HL-60 (cell line): ENCODE measurements around the gene SLCO4A1.

ENCODE experiments used
- DNase-seq, 2 experiments: peaks; one replicate each; pipeline ENCODE4 v3.0.0-alpha.2; 2010 to 2020; ENCODE audit warnings: low read depth in 1 of 2, low spot score in 1 of 2
- H3K27ac ChIP-seq: fragments of 250-450 bp; sonication (Bioruptor Pico); replicated peaks from 2 replicates; pipeline ENCODE4 v1.5.1; 2020; ENCODE audit warnings: mild to moderate bottlenecking, moderate library complexity
- H3K27me3 ChIP-seq: fragments of 250-450 bp; sonication (Bioruptor Pico); 2 replicates; pipeline ENCODE4 v1.5.1; 2021; ENCODE audit warnings: mild to moderate bottlenecking, moderate library complexity; ENCODE audit not compliant: insufficient read depth, poor library complexity, severe bottlenecking
- H3K4me3 ChIP-seq: replicated peaks from 2 replicates; pipeline ENCODE4 v1.5.1; 2011; ENCODE audit warnings: mild to moderate bottlenecking, control low read depth, low read length; ENCODE audit not compliant: insufficient read depth
- GABPA ChIP-seq: IDR thresholded peaks from 2 replicates; pipeline ENCODE4 v1.6.1; 2012; ENCODE audit warnings: low read depth
- POLR2AphosphoS5 ChIP-seq: IDR thresholded peaks from 2 replicates; pipeline ENCODE4 v1.6.1; 2012; ENCODE audit warnings: low read depth
- SPI1 ChIP-seq: IDR thresholded peaks from 2 replicates; pipeline ENCODE4 v1.6.1; 2012; ENCODE audit warnings: low read depth, mild to moderate bottlenecking, borderline replicate concordance
- TF ChIP-seq, protein P1 (sequence below): IDR thresholded peaks from one replicate; pipeline ENCODE4 v1.5.1; 2011; ENCODE audit warnings: low read length, control low read depth, inconsistent platforms; ENCODE audit not compliant: insufficient read depth
- TF ChIP-seq, protein P2 (sequence below): IDR thresholded peaks from 2 replicates; pipeline ENCODE4 v1.6.1; 2012; ENCODE audit warnings: low read depth; ENCODE audit not compliant: insufficient replicate concordance

SLCO4A1 gene

DNA sequence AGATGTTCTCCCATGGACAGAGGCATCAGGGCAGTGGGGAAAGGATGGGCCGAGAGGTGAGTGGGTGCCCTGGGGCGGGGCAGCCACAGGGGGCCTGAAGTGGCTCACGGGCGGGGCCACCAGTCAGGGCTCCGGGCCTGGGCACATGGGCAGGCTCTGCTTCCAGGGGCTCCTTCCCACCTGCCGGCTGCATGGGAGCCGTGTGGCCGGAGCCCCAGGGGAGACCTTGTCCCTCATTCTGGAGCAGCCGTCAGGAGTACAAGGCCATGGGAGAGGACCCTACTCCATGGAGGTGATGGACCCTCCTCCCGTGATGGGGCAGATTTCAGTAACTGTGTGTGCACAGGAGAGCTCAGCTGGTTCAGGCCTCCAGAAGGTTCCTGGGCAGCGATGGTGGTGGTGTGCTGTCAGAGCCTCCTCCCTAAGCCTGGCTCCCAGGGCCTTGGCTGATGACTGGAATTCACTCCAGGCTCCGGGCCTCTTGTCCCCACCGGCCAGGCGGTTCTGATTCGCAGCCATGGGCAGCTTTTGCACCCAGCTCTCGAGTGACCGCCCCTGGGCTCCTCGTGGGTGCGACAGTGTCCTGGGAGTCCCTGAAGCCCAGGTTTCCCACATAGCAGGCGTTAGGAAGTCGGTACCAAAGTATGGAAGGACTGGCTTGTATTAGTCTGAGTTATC, 6.2 kb downstream of the SLCO4A1 start:
- TF ChIP-seq, protein P1, sequence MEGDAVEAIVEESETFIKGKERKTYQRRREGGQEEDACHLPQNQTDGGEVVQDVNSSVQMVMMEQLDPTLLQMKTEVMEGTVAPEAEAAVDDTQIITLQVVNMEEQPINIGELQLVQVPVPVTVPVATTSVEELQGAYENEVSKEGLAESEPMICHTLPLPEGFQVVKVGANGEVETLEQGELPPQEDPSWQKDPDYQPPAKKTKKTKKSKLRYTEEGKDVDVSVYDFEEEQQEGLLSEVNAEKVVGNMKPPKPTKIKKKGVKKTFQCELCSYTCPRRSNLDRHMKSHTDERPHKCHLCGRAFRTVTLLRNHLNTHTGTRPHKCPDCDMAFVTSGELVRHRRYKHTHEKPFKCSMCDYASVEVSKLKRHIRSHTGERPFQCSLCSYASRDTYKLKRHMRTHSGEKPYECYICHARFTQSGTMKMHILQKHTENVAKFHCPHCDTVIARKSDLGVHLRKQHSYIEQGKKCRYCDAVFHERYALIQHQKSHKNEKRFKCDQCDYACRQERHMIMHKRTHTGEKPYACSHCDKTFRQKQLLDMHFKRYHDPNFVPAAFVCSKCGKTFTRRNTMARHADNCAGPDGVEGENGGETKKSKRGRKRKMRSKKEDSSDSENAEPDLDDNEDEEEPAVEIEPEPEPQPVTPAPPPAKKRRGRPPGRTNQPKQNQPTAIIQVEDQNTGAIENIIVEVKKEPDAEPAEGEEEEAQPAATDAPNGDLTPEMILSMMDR = no peak
- TF ChIP-seq, protein P2, sequence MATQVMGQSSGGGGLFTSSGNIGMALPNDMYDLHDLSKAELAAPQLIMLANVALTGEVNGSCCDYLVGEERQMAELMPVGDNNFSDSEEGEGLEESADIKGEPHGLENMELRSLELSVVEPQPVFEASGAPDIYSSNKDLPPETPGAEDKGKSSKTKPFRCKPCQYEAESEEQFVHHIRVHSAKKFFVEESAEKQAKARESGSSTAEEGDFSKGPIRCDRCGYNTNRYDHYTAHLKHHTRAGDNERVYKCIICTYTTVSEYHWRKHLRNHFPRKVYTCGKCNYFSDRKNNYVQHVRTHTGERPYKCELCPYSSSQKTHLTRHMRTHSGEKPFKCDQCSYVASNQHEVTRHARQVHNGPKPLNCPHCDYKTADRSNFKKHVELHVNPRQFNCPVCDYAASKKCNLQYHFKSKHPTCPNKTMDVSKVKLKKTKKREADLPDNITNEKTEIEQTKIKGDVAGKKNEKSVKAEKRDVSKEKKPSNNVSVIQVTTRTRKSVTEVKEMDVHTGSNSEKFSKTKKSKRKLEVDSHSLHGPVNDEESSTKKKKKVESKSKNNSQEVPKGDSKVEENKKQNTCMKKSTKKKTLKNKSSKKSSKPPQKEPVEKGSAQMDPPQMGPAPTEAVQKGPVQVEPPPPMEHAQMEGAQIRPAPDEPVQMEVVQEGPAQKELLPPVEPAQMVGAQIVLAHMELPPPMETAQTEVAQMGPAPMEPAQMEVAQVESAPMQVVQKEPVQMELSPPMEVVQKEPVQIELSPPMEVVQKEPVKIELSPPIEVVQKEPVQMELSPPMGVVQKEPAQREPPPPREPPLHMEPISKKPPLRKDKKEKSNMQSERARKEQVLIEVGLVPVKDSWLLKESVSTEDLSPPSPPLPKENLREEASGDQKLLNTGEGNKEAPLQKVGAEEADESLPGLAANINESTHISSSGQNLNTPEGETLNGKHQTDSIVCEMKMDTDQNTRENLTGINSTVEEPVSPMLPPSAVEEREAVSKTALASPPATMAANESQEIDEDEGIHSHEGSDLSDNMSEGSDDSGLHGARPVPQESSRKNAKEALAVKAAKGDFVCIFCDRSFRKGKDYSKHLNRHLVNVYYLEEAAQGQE = no peak
- TF ChIP-seq GABPA (no peak), POLR2AphosphoS5 (no peak), SPI1 (no peak)
- Histone ChIP-seq H3K4me3 (no peak overlapping the region), H3K27ac (no peak overlapping the region; the same call in 1 of the 2 replicates), H3K27me3 (no peaks in the 10 kb centered on the region)
- DNase-seq = no peak

GRCh38 chr20:62649140-62649539, 6.8 kb downstream of the SLCO4A1 start:
- no peak overlapping the region for H3K4me3 ChIP-seq
- DNase-seq = no peak
- H3K27me3 ChIP-seq = no peaks in the 10 kb centered on the region
- TF ChIP-seq, protein P1 = no peak
- TF ChIP-seq, protein P2 = no peak
- TF ChIP-seq GABPA (no peak), POLR2AphosphoS5 (no peak), SPI1 (no peak)
- H3K27ac ChIP-seq = no peak overlapping the region; the same call in 1 of the 2 replicates

DNA sequence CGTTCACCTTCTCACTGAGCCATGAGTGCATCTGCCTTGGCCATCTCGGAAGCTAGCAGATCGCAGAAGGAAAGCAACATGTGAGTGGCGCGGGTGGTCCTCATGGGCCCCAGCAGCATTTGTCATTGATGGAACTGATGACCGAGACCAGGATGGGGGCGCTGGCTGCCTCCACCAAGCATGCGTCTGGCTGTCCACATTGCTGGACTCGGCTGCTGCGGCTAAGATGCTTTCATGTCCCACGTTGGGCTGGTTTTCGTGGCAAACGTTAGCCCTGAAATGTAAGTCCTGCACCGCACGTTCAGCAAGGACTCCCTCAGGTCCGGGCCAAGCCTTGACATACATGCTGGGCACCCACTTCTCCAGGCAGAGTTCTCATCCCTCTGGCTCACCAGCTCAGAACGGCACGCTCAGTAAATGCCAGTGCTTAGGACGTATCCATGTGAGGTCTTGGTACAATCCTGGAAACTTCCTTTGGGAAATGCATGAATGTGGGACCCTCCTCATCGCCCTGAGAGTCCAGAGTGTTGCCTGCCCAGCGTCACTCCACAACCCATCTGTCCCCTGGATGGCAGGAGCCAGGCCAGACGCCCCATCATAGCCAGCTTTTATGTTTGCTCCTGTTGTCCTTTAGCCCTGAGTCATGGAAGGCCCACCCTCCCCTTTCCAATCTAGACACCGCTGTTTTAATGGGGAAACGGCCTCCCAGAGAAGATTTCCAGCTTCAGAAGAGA, 8.4 kb downstream of the SLCO4A1 start:
- no peak overlapping the region for H3K4me3 ChIP-seq
- H3K27me3 ChIP-seq = no peaks in the 10 kb centered on the region
- no peak for TF ChIP-seq GABPA
- TF ChIP-seq SPI1 = no peak
- TF ChIP-seq, protein P1 = no peak
- TF ChIP-seq POLR2AphosphoS5 = no peak
- TF ChIP-seq, protein P2 = no peak
- no peak for DNase-seq
- peak overlapping the region; percentile 80 for H3K27ac ChIP-seq
